Stomach (tissue), 4 donors: ENCODE measurements around the gene PFKM.

Source experiments
- CTCF ChIP-seq, 7 experiments: fragments of 450-650 bp in 4 of 7; fragments of 200-600 bp in 3 of 7; sonication (generic) in 3 of 7; IDR thresholded peaks; one replicate each; pipeline ENCODE4 v1.5.1; 2016 to 2019; ENCODE audit warnings: antibody characterized with exemption in 7 of 7, control low read depth in 2 of 7, mild to moderate bottlenecking in 1 of 7
- POLR2A ChIP-seq, 4 donors: fragments of 450-650 bp; IDR thresholded peaks; one replicate each; pipeline ENCODE4 v1.6.1; 2016; ENCODE audit warnings: antibody characterized with exemption in 4 of 4, control low read depth in 2 of 4, mild to moderate bottlenecking in 1 of 4, moderate library complexity in 1 of 4
- POLR2AphosphoS5 ChIP-seq, 3 donors: sonication (generic); formaldehyde crosslinking; IDR thresholded peaks; one replicate each; pipeline ENCODE4 v1.6.1; 2016; ENCODE audit warnings: antibody characterized with exemption in 3 of 3

DNA sequence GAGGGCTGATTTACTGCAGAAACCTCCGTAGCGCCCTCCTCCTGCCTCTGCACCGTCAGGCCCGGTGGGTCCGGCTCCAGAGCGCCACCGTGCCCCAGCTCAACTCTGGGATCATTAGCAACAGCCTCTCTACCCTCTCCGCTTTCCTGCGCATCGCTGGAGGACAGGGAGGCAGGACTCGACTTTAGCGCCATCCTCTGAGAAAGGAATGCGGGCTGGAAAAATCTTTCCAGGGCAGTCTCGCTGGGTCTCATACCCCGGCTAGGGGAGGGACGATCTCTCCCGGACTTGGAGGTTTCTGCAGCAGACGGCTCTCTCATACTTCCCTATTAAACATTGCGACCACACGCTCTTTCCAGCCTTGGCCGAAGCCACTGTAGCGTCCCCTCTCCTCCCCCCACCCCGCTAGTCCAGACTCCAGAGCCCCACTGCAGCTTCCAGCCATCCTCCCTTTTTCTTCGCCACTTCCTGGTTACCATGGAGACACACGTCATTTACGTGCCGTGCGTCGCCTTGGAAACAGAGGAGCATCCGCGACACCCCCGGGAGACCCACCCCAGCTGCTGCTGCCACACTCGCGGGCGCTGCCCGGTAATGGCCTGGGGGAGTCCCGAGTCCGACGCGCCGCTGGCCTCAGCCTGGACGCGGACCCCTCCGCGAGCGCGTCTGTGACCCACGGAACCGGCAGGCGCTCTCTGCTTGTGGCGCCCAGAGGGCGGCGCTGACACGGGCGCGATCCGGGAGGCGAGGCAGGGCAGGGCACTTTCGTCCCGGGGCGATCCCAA lies 64.1 kb downstream of the PFKM start, which contains the start of gene CCDC184:
- TF ChIP-seq CTCF (IDR thresholded peaks at IDR 0.05) (peak in 1 of 7 experiments; percentile 20), POLR2A (IDR thresholded peaks at IDR 0.05) (no peak), POLR2AphosphoS5 (IDR thresholded peaks at IDR 0.05) (no peak)
